ENCODE results near the gene MBD6.

DNA sequence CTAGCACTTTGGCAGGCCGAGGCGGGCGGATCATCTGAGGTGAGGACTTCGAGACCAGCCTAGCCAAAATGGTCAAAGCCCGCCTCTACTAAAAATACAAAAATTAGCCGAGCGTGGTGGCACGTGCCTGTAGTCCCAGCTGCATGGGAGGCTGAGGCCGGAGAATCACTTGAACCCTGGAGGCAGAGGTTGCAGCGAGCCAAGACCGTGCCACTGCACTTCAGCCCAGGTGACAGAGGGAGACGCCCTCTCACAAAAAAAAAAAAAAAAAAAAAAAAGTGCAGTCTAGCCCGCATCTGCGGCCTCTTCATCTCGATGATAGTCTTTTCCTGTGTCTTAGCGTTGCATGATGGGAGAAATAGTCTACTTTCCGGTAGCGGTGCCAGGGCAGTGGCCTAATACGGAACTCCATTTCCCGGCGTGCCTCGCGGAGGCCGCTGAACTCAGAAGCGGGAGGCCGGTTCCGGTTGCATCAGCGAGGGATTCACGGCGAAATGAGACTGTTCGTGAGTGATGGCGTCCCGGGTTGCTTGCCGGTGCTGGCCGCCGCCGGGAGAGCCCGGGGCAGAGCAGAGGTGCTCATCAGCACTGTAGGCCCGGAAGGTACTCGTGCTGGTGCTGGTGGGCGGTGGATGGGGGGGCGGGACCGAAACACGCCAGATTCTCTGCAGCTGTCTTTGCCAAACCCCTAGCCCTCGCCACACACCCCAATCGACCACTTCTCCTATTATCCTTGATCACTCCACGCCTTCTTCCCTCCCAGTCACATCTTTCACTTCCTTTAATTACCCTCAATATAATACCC is 34.8 kb upstream of the MBD6 start, which contains the start of gene MARS1:
- TF ChIP-seq EZH2phosphoT487 (IDR thresholded peaks at IDR 0.05; ENCODE audit: borderline replicate concordance, low read depth, low read length): no peak
- TF ChIP-seq, protein P1, sequence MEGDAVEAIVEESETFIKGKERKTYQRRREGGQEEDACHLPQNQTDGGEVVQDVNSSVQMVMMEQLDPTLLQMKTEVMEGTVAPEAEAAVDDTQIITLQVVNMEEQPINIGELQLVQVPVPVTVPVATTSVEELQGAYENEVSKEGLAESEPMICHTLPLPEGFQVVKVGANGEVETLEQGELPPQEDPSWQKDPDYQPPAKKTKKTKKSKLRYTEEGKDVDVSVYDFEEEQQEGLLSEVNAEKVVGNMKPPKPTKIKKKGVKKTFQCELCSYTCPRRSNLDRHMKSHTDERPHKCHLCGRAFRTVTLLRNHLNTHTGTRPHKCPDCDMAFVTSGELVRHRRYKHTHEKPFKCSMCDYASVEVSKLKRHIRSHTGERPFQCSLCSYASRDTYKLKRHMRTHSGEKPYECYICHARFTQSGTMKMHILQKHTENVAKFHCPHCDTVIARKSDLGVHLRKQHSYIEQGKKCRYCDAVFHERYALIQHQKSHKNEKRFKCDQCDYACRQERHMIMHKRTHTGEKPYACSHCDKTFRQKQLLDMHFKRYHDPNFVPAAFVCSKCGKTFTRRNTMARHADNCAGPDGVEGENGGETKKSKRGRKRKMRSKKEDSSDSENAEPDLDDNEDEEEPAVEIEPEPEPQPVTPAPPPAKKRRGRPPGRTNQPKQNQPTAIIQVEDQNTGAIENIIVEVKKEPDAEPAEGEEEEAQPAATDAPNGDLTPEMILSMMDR (conservative IDR thresholded peaks at IDR 0.05; ENCODE audit: low read length): peak; percentile 62

Data from OCI-LY7 (cell line).